Measurements from ENCODE around the gene MRPL38. TPM values are rescaled to one million over a fixed set of nuclear protein-coding genes. Genes with fewer than 3 reads are reported as not detected.
"Not testable (repeated sequence)": the region's sequence is repeated elsewhere in the genome, so short reads cannot be mapped to it uniquely, and the experiment has no call there.

The MRPL38 gene
- total RNA-seq, 1 experiment from 2014 or later: 33.5 TPM

GRCh38 chr17:75851693-75851991 lies 53.0 kb downstream of the MRPL38 start:
- not testable (repeated sequence) for H3K4me3 ChIP-seq (ENCODE audit: low read length); H2AFZ ChIP-seq (ENCODE audit: low read length); H3K9me3 ChIP-seq (ENCODE audit: low read length); H3K9ac ChIP-seq (ENCODE audit: low read length); H3K27ac ChIP-seq (ENCODE audit: low read length); H3K27me3 ChIP-seq (ENCODE audit: low read length); H3K4me2 ChIP-seq (ENCODE audit: low read depth, low read length, poor library complexity, severe bottlenecking); DNase-seq; H3K36me3 ChIP-seq (ENCODE audit: insufficient read depth, low read length); H3K9me2 ChIP-seq (replicated peaks; ENCODE audit: insufficient read depth, low read length); H4K20me1 ChIP-seq (ENCODE audit: insufficient read depth, low read depth, low read length)
- H3K79me2 ChIP-seq (ENCODE audit: low read length): peaks cover 18% of the 10 kb centered on the region
- H3K4me1 ChIP-seq (ENCODE audit: low read length): peaks cover 14% of the 10 kb centered on the region

GRCh38 chr17:75850928-75851692 lies 53.6 kb downstream of the MRPL38 start:
- Histone ChIP-seq H3K79me2 (ENCODE audit: low read length) (peaks cover 13% of the 10 kb centered on the region), H3K9me3 (ENCODE audit: low read length) (no peaks in the 10 kb centered on the region), H3K9me2 (replicated peaks; ENCODE audit: insufficient read depth, low read length) (no peaks in the 10 kb centered on the region), H3K4me2 (ENCODE audit: low read depth, low read length, poor library complexity, severe bottlenecking) (no peak overlapping the region), H3K4me1 (ENCODE audit: low read length) (peaks cover 11% of the 10 kb centered on the region), H2AFZ (ENCODE audit: low read length) (no peak overlapping the region), H3K27me3 (ENCODE audit: low read length) (no peaks in the 10 kb centered on the region), H4K20me1 (ENCODE audit: insufficient read depth, low read depth, low read length) (no peaks in the 10 kb centered on the region), H3K9ac (ENCODE audit: low read length) (no peak overlapping the region), H3K27ac (ENCODE audit: low read length) (no peak overlapping the region), H3K4me3 (ENCODE audit: low read length) (no peak overlapping the region), H3K36me3 (ENCODE audit: insufficient read depth, low read length) (peaks cover 4% of the 10 kb centered on the region; the same call in 1 of the 2 replicates)
- no peak for DNase-seq

- H4K20me1 ChIP-seq (ENCODE audit: insufficient read depth, low read depth, low read length): no peaks in the 10 kb centered on the region
- H3K9me2 ChIP-seq (replicated peaks; ENCODE audit: insufficient read depth, low read length): no peaks in the 10 kb centered on the region
- no peak overlapping the region for H3K4me3 ChIP-seq (ENCODE audit: low read length)
- peaks cover 24% of the 10 kb centered on the region for H3K4me1 ChIP-seq (ENCODE audit: low read length)
- H3K4me2 ChIP-seq (ENCODE audit: low read depth, low read length, poor library complexity, severe bottlenecking): no peak overlapping the region
- H3K27me3 ChIP-seq (ENCODE audit: low read length): no peaks in the 10 kb centered on the region
- H3K9me3 ChIP-seq (ENCODE audit: low read length): no peaks in the 10 kb centered on the region
- no peak overlapping the region for H3K9ac ChIP-seq (ENCODE audit: low read length)
- DNase-seq: no peak
- peaks cover 4% of the 10 kb centered on the region; the same call in 1 of the 2 replicates for H3K36me3 ChIP-seq (ENCODE audit: insufficient read depth, low read length)
- no peak overlapping the region for H3K27ac ChIP-seq (ENCODE audit: low read length)
- H3K79me2 ChIP-seq (ENCODE audit: low read length): peaks cover 10% of the 10 kb centered on the region
- H2AFZ ChIP-seq (ENCODE audit: low read length): no peak overlapping the region
Observed at GRCh38 chr17:75849724-75850123, 55.0 kb downstream of the MRPL38 start.

- Histone ChIP-seq H3K4me3 (ENCODE audit: low read length) (no peak overlapping the region), H3K4me2 (ENCODE audit: low read depth, low read length, poor library complexity, severe bottlenecking) (no peak overlapping the region), H3K27ac (ENCODE audit: low read length) (no peak overlapping the region), H3K4me1 (ENCODE audit: low read length) (peaks cover 24% of the 10 kb centered on the region), H3K9ac (ENCODE audit: low read length) (no peak overlapping the region), H2AFZ (ENCODE audit: low read length) (no peak overlapping the region), H3K9me2 (replicated peaks; ENCODE audit: insufficient read depth, low read length) (no peaks in the 10 kb centered on the region), H3K79me2 (ENCODE audit: low read length) (peaks cover 5% of the 10 kb centered on the region), H3K9me3 (ENCODE audit: low read length) (no peaks in the 10 kb centered on the region), H3K36me3 (ENCODE audit: insufficient read depth, low read length) (peaks cover 4% of the 10 kb centered on the region; the same call in 1 of the 2 replicates), H4K20me1 (ENCODE audit: insufficient read depth, low read depth, low read length) (no peaks in the 10 kb centered on the region), H3K27me3 (ENCODE audit: low read length) (no peaks in the 10 kb centered on the region)
- no peak for DNase-seq
Observed at GRCh38 chr17:75849279-75849646, 55.4 kb downstream of the MRPL38 start.

Other genes with a start within 250 kb of the MRPL38 start
- gene RECQL5, start 237.7 kb downstream of the MRPL38 start, total RNA-seq (2014; rRNA removed; shearing (Covaris generic); ENCODE audit: low replicate concordance): 29.4 and 68.7 TPM in 2 replicates
- 26.5 and 49.2 TPM in 2 replicates for gene SAP30BP, start 237.5 kb downstream of the MRPL38 start, total RNA-seq (2014; rRNA removed; shearing (Covaris generic); ENCODE audit: low replicate concordance)
- gene ITGB4, start 183.4 kb downstream of the MRPL38 start, total RNA-seq (2014; rRNA removed; shearing (Covaris generic); ENCODE audit: low replicate concordance): 0.11 and 0.19 TPM in 2 replicates
- gene GALK1, start 139.7 kb downstream of the MRPL38 start, total RNA-seq (2014; rRNA removed; shearing (Covaris generic); ENCODE audit: low replicate concordance): 23.9 and 28.3 TPM in 2 replicates
- gene UNK, start 120.1 kb downstream of the MRPL38 start, total RNA-seq (2014; rRNA removed; shearing (Covaris generic); ENCODE audit: low replicate concordance): 22.9 and 49.0 TPM in 2 replicates
- gene UNC13D, start 60.5 kb downstream of the MRPL38 start, total RNA-seq (2014; rRNA removed; shearing (Covaris generic); ENCODE audit: low replicate concordance): 30.9 and 52.5 TPM in 2 replicates
- gene WBP2, start 49.5 kb downstream of the MRPL38 start, total RNA-seq (2014; rRNA removed; shearing (Covaris generic); ENCODE audit: low replicate concordance): 27.9 and 42.7 TPM in 2 replicates
- gene TRIM47, start 26.3 kb downstream of the MRPL38 start, total RNA-seq (2014; rRNA removed; shearing (Covaris generic); ENCODE audit: low replicate concordance): 7.9 and 16.4 TPM in 2 replicates
- 18.4 and 39.5 TPM in 2 replicates for gene TRIM65, start 7.9 kb downstream of the MRPL38 start, total RNA-seq (2014; rRNA removed; shearing (Covaris generic); ENCODE audit: low replicate concordance)
- gene FBF1, start 36.2 kb upstream of the MRPL38 start, total RNA-seq (2014; rRNA removed; shearing (Covaris generic); ENCODE audit: low replicate concordance): 13.5 and 37.0 TPM in 2 replicates
- gene ACOX1, start 74.3 kb upstream of the MRPL38 start, total RNA-seq (2014; rRNA removed; shearing (Covaris generic); ENCODE audit: low replicate concordance): 18.2 and 22.5 TPM in 2 replicates
- gene TEN1, start 74.4 kb upstream of the MRPL38 start, total RNA-seq (2014; rRNA removed; shearing (Covaris generic); ENCODE audit: low replicate concordance): 5.7 and 23.0 TPM in 2 replicates
- 4.7 and 5.1 TPM in 2 replicates for gene CDK3, start 96.0 kb upstream of the MRPL38 start, total RNA-seq (2014; rRNA removed; shearing (Covaris generic); ENCODE audit: low replicate concordance)
- 0.07 and 0.29 TPM in 2 replicates for gene EVPL, start 122.4 kb upstream of the MRPL38 start, total RNA-seq (2014; rRNA removed; shearing (Covaris generic); ENCODE audit: low replicate concordance)
- gene SRP68, start 167.6 kb upstream of the MRPL38 start, total RNA-seq (2014; rRNA removed; shearing (Covaris generic); ENCODE audit: low replicate concordance): 12.0 and 18.4 TPM in 2 replicates
- not detected in 2 replicates for gene GALR2, start 169.9 kb upstream of the MRPL38 start, total RNA-seq (2014; rRNA removed; shearing (Covaris generic); ENCODE audit: low replicate concordance)
- gene ZACN, start 174.3 kb upstream of the MRPL38 start, total RNA-seq (2014; rRNA removed; shearing (Covaris generic); ENCODE audit: low replicate concordance): not detected in 2 replicates
- gene EXOC7, start 198.9 kb upstream of the MRPL38 start, total RNA-seq (2014; rRNA removed; shearing (Covaris generic); ENCODE audit: low replicate concordance): 55.4 and 69.0 TPM in 2 replicates
- not detected in 2 replicates for gene FOXJ1, start 236.4 kb upstream of the MRPL38 start, total RNA-seq (2014; rRNA removed; shearing (Covaris generic); ENCODE audit: low replicate concordance)